HK-2 (cell line): ENCODE measurements around the gene ACVRL1.
A peak's percentile ranks its signal among the peaks of the same experiment; 100 is the strongest.

Experiments used
- DNase-seq: peaks from one replicate; pipeline ENCODE4 v3.0.0-alpha.2; 2018; ENCODE audit not compliant: unreplicated experiment

The ACVRL1 gene

GRCh38 chr12:51898506-51898905 lies 8.8 kb upstream of the ACVRL1 start:
- no peak for DNase-seq

GRCh38 chr12:51898937-51899336 lies 8.4 kb upstream of the ACVRL1 start:
- peak; percentile 85 for DNase-seq

GRCh38 chr12:51900323-51900889 lies 6.9 kb upstream of the ACVRL1 start:
- no peak for DNase-seq

- DNase-seq, result no peak
These were observed 6.0 kb upstream of the ACVRL1 start for GRCh38 chr12:51901121-51901817.

- no peak for DNase-seq
These were observed 5.4 kb upstream of the ACVRL1 start for GRCh38 chr12:51901881-51902280.

- no peak for DNase-seq
These were observed 2.3 kb upstream of the ACVRL1 start for GRCh38 chr12:51904951-51905470.

- DNase-seq, result no peak
These were observed 1.6 kb upstream of the ACVRL1 start for GRCh38 chr12:51905471-51906429.

GRCh38 chr12:51906430-51907082 lies 748 bp upstream of the ACVRL1 start:
- no peak for DNase-seq

- no peak for DNase-seq
These were observed 637 bp downstream of the ACVRL1 start for GRCh38 chr12:51907856-51908425.

- DNase-seq, result no peak
These were observed 1.7 kb downstream of the ACVRL1 start for GRCh38 chr12:51908876-51909592.

- DNase-seq, result no peak
These were observed 2.9 kb downstream of the ACVRL1 start for GRCh38 chr12:51910168-51910567.

GRCh38 chr12:51910691-51911090 lies 3.4 kb downstream of the ACVRL1 start:
- no peak for DNase-seq

- no peak for DNase-seq
These were observed 4.0 kb downstream of the ACVRL1 start for GRCh38 chr12:51911307-51911706.

- no peak for DNase-seq
These were observed 4.7 kb downstream of the ACVRL1 start for GRCh38 chr12:51911788-51912711.

GRCh38 chr12:51913071-51914033 lies 6.0 kb downstream of the ACVRL1 start:
- no peak for DNase-seq

GRCh38 chr12:51914034-51914923 lies 7.0 kb downstream of the ACVRL1 start:
- DNase-seq, result no peak

- no peak for DNase-seq
These were observed 7.8 kb downstream of the ACVRL1 start for GRCh38 chr12:51915003-51915625.
